Omental fat pad (tissue), 4 donors: ENCODE results near the gene SH3PXD2A. TPM values are rescaled to one million over a fixed set of nuclear protein-coding genes. Genes with fewer than 3 reads are reported as not detected.

ENCODE experiments used
- ATAC-seq: fragments of 150-250 bp; one replicate; pipeline ENCODE4 v1.9.1; 2016; ENCODE audit warnings: mild to moderate bottlenecking, moderate library complexity; ENCODE audit not compliant: low FRiP score
- DNase-seq: peaks from one replicate; pipeline ENCODE4 v3.0.0-alpha.2; 2019; ENCODE audit warnings: low spot score
- total RNA-seq, 4 donors: library from RNA; depleted of rRNA; stranded (reverse); fragments of >200 nt; gene quantifications; one replicate each; pipeline ENCODE4 v1.1.0, GENCODE V29; 2016
- TF ChIP-seq, protein P1 (sequence below), 3 donors: fragments of 450-650 bp; IDR thresholded peaks; one replicate each; pipeline ENCODE4 v1.5.1; 2016 to 2017; ENCODE audit warnings: antibody characterized with exemption in 3 of 3, mild to moderate bottlenecking in 3 of 3, moderate library complexity in 2 of 3

Gene SH3PXD2A
- total RNA-seq, 4 donors from 2014 or later: 21.0 to 36.3 (median 22.5) TPM

DNA sequence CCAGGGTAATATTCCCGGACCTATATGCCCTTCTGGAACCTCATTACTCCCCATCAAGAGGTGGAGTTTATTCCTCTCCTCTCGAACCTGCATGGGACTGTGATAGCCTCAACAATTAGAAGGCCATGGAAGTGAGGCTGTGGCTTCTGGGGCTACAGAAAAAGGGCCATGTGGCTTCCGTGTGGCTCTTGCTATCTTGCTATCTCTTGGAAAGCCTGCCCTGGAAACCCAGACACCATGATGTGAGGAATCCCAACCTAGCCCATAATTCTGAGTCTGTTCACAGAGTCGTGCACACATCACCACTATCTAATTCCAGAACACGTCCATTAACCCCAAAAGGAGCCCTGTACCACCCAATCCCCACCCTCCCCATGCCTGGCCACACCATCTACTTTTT is 20.8 kb upstream of the SH3PXD2A start:
- DNase-seq (no peak), ATAC-seq (no peak)
- TF ChIP-seq, protein P1, sequence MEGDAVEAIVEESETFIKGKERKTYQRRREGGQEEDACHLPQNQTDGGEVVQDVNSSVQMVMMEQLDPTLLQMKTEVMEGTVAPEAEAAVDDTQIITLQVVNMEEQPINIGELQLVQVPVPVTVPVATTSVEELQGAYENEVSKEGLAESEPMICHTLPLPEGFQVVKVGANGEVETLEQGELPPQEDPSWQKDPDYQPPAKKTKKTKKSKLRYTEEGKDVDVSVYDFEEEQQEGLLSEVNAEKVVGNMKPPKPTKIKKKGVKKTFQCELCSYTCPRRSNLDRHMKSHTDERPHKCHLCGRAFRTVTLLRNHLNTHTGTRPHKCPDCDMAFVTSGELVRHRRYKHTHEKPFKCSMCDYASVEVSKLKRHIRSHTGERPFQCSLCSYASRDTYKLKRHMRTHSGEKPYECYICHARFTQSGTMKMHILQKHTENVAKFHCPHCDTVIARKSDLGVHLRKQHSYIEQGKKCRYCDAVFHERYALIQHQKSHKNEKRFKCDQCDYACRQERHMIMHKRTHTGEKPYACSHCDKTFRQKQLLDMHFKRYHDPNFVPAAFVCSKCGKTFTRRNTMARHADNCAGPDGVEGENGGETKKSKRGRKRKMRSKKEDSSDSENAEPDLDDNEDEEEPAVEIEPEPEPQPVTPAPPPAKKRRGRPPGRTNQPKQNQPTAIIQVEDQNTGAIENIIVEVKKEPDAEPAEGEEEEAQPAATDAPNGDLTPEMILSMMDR (IDR thresholded peaks at IDR 0.05): no peak

DNA sequence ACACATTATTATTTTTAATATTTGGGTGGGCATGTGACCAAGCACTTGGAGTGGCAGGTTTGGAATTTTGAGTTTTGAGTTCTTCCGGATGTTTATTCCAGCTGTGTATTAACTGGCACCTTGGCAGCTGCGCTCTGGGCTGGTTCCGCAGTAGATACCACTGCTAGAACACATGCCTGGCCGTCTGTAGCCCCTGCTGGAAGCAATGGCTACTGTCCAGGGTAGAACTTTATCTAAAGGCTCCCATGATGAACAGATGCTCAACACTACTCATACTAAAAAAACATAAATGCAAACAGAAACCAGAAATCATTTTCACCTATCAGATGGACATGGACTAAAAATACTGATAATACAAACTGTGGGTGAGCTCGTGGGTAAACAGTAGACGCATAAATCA is 19.4 kb upstream of the SH3PXD2A start:
- ATAC-seq: no peak
- TF ChIP-seq, protein P1 (IDR thresholded peaks at IDR 0.05): no peak
- DNase-seq: no peak

DNA sequence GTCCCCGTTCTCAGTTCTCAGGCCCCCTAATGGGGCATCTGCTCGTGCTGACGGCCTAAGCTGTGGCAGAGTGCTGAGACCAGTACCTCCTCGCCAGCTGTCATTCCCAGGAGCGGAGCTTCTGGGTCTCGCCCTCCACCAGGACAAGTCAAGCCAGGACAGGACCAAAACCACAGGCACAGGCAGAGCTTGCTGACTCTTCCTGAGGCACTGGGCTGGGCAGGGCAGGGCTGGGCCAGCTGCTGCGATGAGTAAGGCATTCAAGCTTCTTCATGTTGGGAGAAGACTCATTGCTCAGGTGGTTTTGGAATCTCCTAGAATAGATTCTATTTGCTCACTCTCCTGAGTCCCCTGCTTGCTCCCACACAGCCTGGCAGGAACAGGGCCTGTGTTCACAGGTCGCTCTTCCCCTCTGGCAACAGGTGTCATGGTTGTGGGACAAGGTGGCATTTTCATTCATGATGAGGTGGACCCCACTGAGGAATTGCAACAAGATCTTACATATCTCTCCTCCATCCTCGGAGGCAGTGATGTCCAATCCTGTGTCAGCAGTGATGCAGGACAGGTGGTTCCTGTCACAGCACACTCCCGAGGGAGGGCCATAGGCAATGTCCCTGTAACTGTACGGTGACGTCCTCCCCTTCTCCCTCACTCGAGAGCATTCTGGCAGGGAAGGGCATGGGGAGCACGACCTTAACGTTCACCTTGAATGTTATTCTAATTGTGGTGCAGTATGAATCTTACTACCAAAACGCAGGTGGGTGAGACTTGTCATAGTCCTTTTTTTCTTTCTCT is 17.0 kb upstream of the SH3PXD2A start:
- ATAC-seq (no peak), DNase-seq (no peak)
- TF ChIP-seq, protein P1 (IDR thresholded peaks at IDR 0.05): no peak

DNA sequence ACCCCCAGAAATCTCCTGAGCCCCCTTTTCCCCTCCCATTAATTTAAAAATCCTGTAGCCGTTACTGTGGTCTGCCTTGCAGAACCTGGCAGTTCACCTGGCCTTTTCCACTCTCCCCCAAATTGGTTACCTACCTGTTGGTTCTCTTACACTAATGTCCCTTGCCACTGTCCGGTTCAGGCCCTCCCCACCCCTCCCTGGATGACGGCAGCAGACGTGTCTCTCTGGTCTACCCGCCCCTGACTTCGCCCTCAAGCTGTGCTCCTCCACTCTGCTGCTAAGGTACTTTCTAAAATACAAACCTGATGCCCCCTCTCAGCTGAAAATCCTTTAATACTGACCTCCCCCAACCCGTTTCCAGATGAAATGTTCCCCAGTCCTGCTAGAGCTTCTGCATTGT is 15.6 kb upstream of the SH3PXD2A start:
- TF ChIP-seq, protein P1 (IDR thresholded peaks at IDR 0.05): no peak
- DNase-seq (no peak), ATAC-seq (no peak)

DNA sequence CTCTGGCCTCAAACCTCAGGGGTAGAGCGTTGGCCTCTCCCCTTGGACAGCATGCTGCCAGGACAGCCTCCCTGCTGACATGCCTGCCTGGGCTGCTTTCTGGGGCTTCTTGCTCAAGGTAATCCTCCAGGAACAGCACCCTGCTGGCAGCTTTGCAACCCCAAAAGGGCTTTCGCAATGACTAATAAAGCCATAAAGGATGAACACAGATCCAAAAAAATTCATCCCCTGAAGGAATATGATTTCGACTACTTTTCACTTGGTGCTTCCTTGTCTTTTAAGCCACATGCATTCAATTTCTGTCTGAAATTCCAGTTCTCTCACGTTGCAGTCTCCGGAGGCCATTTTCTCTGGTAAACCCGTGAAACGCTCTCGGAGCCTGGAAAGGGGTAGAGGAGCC is 15.1 kb upstream of the SH3PXD2A start:
- no peak for ATAC-seq
- DNase-seq: no peak
- TF ChIP-seq, protein P1 (IDR thresholded peaks at IDR 0.05): no peak

DNA sequence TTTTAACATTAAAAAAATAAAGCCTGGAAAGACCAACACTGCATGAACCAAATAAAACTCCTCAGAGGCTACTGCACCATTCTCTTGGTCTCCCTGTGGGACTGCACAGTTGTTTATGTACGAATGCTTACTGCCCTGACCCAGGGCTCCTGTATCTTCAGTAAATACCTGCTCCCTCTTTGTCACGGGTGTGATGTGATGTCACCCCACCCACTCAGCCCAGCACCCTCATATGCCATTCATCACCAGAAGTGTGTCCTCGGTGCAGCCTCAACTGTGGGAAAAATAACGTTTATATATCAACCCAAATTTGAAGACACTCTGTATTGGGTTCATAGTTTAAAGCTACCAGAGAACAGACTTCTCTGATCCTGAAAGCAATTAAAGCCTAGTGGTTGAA is 14.0 kb upstream of the SH3PXD2A start:
- TF ChIP-seq, protein P1 (IDR thresholded peaks at IDR 0.05): no peak
- DNase-seq (no peak), ATAC-seq (no peak)

DNA sequence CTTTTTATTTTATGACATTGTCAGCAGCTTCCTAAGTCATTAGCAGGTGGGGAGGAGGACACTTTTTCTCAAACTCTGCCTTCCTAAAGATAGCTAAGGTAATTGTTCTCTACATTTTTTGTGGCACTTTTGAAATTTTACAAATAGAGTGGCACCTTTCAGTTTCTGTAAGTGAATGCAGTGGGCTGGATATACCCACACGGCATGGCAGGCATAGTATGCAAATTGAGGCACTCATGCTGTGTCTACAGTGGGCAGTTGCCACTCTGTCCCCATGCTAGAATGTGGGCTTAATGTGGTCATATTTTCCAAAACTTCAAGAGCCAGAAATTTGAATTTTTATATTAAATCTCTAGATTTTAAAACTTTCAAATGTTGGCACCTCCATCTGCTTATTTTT is 12.8 kb upstream of the SH3PXD2A start:
- DNase-seq (no peak), ATAC-seq (no peak)
- TF ChIP-seq, protein P1 (IDR thresholded peaks at IDR 0.05): no peak
